Large intestine (tissue), 3 donors: ENCODE data around the gene BZW2. TPM values are rescaled to one million over a fixed set of nuclear protein-coding genes. Genes with fewer than 3 reads are reported as not detected.

Experiments
- DNase-seq, 2 donors: peaks; one replicate each; pipeline versions ENCODE4 v3.0.0 to v3.0.0-alpha.2; 2013
- H3K27ac ChIP-seq: one replicate; pipeline ENCODE4 v1.5.1; 2013; ENCODE audit warnings: low read length
- H3K27me3 ChIP-seq: 2 replicates; pipeline ENCODE4 v1.6.1; 2013; ENCODE audit warnings: low read length; ENCODE audit not compliant: control insufficient read depth, insufficient read depth
- H3K36me3 ChIP-seq: 2 replicates; pipeline ENCODE4 v1.6.1; 2013; ENCODE audit warnings: low read length; ENCODE audit not compliant: control insufficient read depth, insufficient read depth
- H3K4me1 ChIP-seq: one replicate; pipeline ENCODE4 v1.6.1; 2013; ENCODE audit warnings: low read length; ENCODE audit not compliant: control insufficient read depth, insufficient read depth
- H3K4me3 ChIP-seq: one replicate; pipeline ENCODE4 v1.5.1; 2013; ENCODE audit warnings: low read length
- H3K9me3 ChIP-seq: one replicate; pipeline ENCODE4 v1.6.1; 2013; ENCODE audit warnings: mild to moderate bottlenecking, low read depth, low read length, moderate library complexity; ENCODE audit not compliant: control insufficient read depth
- WGBS: methylation state at CpG from one replicate; pipeline ENCODE4 v1.1.5; 2013; ENCODE audit warnings: low lambda C conversion rate; ENCODE audit not compliant: insufficient coverage; 5-methylcytosine and 5-hydroxymethylcytosine counted together
- polyA plus RNA-seq: library from polyadenylated mRNA; unstranded; fragments of 120-200 nt; gene quantifications from one replicate; pipeline ENCODE4 v1.2.1, GENCODE V29; 2013

BZW2 gene
- polyA plus RNA-seq, 1 donor: 69.7 TPM

DNA sequence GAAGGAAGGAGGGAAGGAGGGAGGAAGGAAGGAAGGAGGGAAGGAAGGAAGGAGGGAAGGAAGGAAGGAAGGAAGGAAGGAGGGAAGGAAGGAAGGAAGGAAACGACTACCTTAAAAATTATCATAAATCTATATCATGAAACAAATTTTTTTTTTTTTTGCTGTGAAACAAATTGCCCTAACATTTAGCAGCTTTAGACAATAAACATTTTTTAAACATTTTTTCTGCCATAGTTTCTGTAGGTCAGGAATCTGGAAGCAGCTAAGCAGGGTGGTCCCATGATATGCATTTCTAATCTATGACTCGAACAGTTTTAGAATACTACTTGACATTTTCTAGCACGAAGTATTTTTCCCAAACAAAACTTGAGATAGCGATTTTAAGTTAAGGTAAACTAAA is 64.7 kb downstream of the BZW2 start:
- no peaks in the 10 kb centered on the region for H3K27me3 ChIP-seq
- no peak overlapping the region for H3K27ac ChIP-seq
- no peaks in the 10 kb centered on the region for H3K9me3 ChIP-seq
- no peak for DNase-seq
- H3K4me3 ChIP-seq: no peak overlapping the region
- 100% methylated on average over 3 of the region's 4 CpGs for WGBS
- H3K4me1 ChIP-seq: no peaks in the 10 kb centered on the region
- peaks cover 12% of the 10 kb centered on the region for H3K36me3 ChIP-seq

DNA sequence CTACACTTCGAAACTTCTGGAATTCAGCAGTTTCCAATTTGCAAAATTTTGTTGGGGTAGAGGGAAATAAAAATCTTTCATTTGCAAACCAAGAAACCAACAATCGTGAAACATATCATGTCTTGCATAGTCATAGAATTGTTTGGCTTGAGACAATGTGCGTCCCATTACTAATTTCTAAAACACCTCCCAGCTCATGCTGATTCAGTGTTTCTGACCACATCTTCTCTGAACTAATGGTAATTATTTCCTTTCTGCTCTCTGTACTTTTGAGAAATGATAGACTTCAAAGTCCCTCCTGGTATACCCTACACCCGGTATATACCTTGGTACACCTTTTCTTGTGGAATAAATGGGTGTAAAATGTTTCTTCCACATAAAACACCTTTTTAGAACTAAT is 65.7 kb downstream of the BZW2 start:
- no peak for DNase-seq
- WGBS: 95% methylated on average over 2 of the region's 4 CpGs
- Histone ChIP-seq H3K9me3 (no peaks in the 10 kb centered on the region), H3K36me3 (peaks cover 6% of the 10 kb centered on the region), H3K27ac (no peak overlapping the region), H3K4me3 (no peak overlapping the region), H3K27me3 (no peaks in the 10 kb centered on the region), H3K4me1 (no peaks in the 10 kb centered on the region)

DNA sequence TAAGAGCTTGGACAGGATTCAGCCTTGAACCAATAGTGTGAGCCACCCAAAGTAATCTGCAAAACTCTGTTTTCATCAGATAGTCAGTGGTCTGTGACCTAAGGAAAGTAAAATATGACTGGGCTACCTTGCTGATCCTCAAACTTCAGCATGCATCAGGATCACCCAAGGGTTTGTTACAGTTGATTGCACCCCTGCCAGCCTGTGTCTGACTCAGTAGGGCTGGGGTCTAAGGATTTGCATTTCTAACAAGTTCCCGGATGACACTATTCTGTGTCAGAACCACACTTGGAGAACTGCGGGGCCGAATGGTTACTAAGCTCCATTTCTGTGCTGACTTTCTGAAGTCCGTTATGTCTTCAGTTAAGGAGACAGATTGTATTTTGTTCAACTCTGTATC is 66.9 kb downstream of the BZW2 start:
- no peaks in the 10 kb centered on the region for H3K4me1 ChIP-seq
- no peak for DNase-seq
- no peaks in the 10 kb centered on the region for H3K9me3 ChIP-seq
- H3K27me3 ChIP-seq: no peaks in the 10 kb centered on the region
- H3K36me3 ChIP-seq: peaks cover under 1% of the 10 kb centered on the region
- no peak overlapping the region for H3K4me3 ChIP-seq
- WGBS: no CpG with 5 or more reads among the region's 4 CpGs
- H3K27ac ChIP-seq: no peak overlapping the region

- H3K27ac ChIP-seq: no peak overlapping the region
- H3K36me3 ChIP-seq: no peaks in the 10 kb centered on the region
- no peak overlapping the region for H3K4me3 ChIP-seq
- H3K4me1 ChIP-seq: peaks cover 11% of the 10 kb centered on the region
- no peak for DNase-seq
- no peaks in the 10 kb centered on the region for H3K9me3 ChIP-seq
- H3K27me3 ChIP-seq: no peaks in the 10 kb centered on the region
Observed at GRCh38 chr7:16715928-16716327, 69.9 kb downstream of the BZW2 start.

DNA sequence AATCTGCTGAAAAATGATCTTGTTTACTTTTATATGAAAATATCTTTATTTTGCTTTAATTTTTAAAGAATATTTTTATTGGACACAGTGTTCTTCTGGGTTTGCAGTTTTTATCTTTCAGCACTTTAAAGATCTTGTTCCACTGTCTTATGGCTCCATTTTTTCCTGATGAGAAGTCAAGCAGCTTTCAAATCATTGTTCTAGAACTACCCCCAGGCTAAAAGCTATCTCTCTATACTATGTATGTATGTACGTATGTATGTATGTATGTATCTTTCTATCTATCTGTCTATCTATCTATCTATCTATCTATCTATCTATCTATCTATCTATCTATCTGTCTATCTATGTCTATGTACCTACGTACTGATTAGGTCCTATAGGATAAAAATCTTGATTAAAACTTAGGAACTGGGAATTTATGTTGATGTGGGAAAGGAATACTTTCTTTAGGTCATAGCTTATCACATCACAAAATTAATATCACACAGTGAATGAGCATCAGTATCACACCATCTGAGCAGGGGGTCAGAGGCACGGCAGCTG is 72.2 kb downstream of the BZW2 start:
- WGBS: 40% methylated on average over 1 of the region's 3 CpGs

GRCh38 chr7:16719699-16720098 is 73.7 kb downstream of the BZW2 start:
- peak overlapping the region; percentile 92 for H3K27ac ChIP-seq
- H3K9me3 ChIP-seq: no peaks in the 10 kb centered on the region
- WGBS: no CpG with 5 or more reads among the region's 1 CpG
- no peaks in the 10 kb centered on the region for H3K36me3 ChIP-seq
- H3K27me3 ChIP-seq: no peaks in the 10 kb centered on the region
- peaks cover 11% of the 10 kb centered on the region for H3K4me1 ChIP-seq
- no peak overlapping the region for H3K4me3 ChIP-seq
- DNase-seq: peak in 1 of 2 donors; percentile 69

More for the DNA sequence above, 72.2 kb downstream of the BZW2 start:
- Histone ChIP-seq H3K9me3 (no peaks in the 10 kb centered on the region), H3K27ac (peak overlapping the region; percentile 92), H3K4me3 (no peak overlapping the region), H3K27me3 (no peaks in the 10 kb centered on the region), H3K36me3 (no peaks in the 10 kb centered on the region), H3K4me1 (peaks cover 11% of the 10 kb centered on the region)
- no peak for DNase-seq

- no peak for DNase-seq
- no CpG with 5 or more reads among the region's 4 CpGs for WGBS
- no peaks in the 10 kb centered on the region for H3K9me3 ChIP-seq
- peaks cover 11% of the 10 kb centered on the region for H3K4me1 ChIP-seq
- no peaks in the 10 kb centered on the region for H3K27me3 ChIP-seq
- no peak overlapping the region for H3K27ac ChIP-seq
- H3K4me3 ChIP-seq: no peak overlapping the region
- no peaks in the 10 kb centered on the region for H3K36me3 ChIP-seq
Observed at GRCh38 chr7:16721541-16721940, 75.6 kb downstream of the BZW2 start.

- Histone ChIP-seq H3K27ac (no peak overlapping the region), H3K9me3 (no peaks in the 10 kb centered on the region), H3K36me3 (no peaks in the 10 kb centered on the region), H3K4me3 (no peak overlapping the region), H3K4me1 (peaks cover 4% of the 10 kb centered on the region), H3K27me3 (no peaks in the 10 kb centered on the region)
- WGBS: no CpG with 5 or more reads among the region's 1 CpG
- no peak for DNase-seq
Observed at GRCh38 chr7:16724344-16724743, 78.4 kb downstream of the BZW2 start.

- no peak overlapping the region for H3K4me3 ChIP-seq
- no peak for DNase-seq
- H3K9me3 ChIP-seq: no peaks in the 10 kb centered on the region
- H3K36me3 ChIP-seq: no peaks in the 10 kb centered on the region
- no peaks in the 10 kb centered on the region for H3K27me3 ChIP-seq
- no peaks in the 10 kb centered on the region for H3K4me1 ChIP-seq
- WGBS: no CpG with 5 or more reads among the region's 2 CpGs
- H3K27ac ChIP-seq: no peak overlapping the region
Observed at GRCh38 chr7:16726189-16726588, 80.2 kb downstream of the BZW2 start.

DNA sequence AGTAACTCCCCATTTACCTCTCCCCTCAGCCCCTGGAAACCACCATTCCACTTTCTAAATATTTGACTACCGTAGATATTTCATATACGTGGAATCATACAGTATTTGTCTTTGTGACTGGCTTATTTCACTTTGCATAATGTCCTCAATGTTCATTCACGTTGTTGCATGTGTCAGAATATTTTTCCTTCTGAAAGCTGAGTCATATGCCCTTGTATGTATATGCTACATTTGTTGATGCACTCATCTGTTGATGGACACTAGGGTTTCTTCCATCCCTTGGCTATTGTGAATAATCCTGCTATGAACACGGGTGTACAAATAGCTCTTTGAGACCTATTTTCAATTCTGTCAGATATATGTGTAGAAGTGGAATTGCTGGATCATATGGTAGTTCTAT is 81.8 kb downstream of the BZW2 start:
- 100% methylated on average over 2 of the region's 4 CpGs for WGBS
- no peaks in the 10 kb centered on the region for H3K27me3 ChIP-seq
- no peak overlapping the region for H3K4me3 ChIP-seq
- H3K4me1 ChIP-seq: no peaks in the 10 kb centered on the region
- H3K27ac ChIP-seq: no peak overlapping the region
- no peaks in the 10 kb centered on the region for H3K9me3 ChIP-seq
- no peak for DNase-seq
- no peaks in the 10 kb centered on the region for H3K36me3 ChIP-seq

DNA sequence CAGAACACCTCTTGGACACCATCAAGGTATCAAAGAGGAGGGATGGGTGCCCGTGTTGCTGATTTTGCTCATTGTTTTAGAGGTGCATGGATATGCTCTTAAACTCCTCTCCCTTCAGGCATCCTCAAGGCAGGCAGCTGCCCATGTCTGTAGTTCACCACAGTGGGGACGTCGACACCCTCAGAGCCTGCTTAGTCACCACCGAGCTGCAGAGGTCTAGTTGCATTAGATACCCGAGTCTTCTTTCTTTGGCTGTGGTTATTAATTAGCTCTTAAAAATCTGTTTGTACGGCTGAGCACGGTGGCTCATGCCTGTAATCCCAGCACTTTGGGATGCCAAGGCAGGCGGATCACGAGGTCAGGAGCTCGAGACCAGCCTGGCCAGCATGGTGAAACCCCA is 82.8 kb downstream of the BZW2 start:
- H3K27me3 ChIP-seq: no peaks in the 10 kb centered on the region
- H3K27ac ChIP-seq: no peak overlapping the region
- DNase-seq: no peak
- H3K4me3 ChIP-seq: no peak overlapping the region
- no CpG with 5 or more reads among the region's 10 CpGs for WGBS
- no peaks in the 10 kb centered on the region for H3K36me3 ChIP-seq
- H3K9me3 ChIP-seq: no peaks in the 10 kb centered on the region
- no peaks in the 10 kb centered on the region for H3K4me1 ChIP-seq
